ENCODE data around the gene SRRM5.
A peak's percentile ranks its signal among the peaks of the same experiment; 100 is the strongest.
"Not testable (repeated sequence)": the region's sequence is repeated elsewhere in the genome, so short reads cannot be mapped to it uniquely, and the experiment has no call there.

Gene SRRM5

DNA sequence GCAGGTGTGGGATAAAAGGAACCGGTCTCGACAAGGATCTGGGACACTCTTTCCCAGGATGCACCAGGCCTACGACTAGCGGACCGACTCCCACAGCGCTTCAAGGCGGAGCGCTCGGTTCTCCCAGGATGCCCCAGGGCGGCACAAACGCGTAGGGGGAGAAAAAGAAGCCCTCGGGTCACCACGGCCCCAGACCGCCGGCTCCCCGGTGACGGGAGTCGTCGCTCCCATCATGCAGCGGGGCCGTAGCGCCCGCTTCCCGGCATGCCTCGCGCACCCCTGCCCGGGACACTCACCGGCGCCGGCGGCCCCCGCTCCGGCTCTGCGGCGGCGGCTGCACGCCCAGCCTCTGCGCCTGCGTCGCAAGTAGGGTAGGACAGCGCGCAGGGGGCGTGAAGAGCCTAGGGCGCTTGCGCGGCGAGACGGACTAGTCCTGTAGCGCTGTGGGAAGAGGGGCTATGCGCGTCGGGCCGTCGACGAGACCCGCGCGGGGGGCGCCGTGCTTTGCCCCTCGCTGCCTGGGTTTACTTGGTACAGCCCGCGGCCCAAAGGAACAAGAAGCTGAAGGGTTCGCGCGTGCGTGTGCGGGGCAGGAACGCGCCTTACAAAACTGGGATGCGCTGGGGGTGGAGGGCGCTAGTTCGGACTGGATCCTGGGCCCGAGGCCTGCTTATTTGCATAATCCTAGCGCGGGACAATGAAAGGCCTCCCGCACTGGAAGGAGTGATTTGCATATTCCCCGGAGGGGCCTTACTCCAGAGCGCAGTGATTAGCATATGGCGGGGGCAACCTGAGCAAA is 7.6 kb downstream of the SRRM5 start, which contains the start of gene ZNF428:
Gene ZNF428 (minus strand): TSS at position 368 of the 799 bp plus-strand sequence. CDS start 5,325 bp downstream, outside the sequence.
- DNase-seq, result peak; percentile 92

- DNase-seq, result no peak
Measured at GRCh38 chr19:43620061-43621001, 8.4 kb downstream of the SRRM5 start.

- DNase-seq, result no peak
Measured at GRCh38 chr19:43622070-43622469, 10.2 kb downstream of the SRRM5 start.

- DNase-seq, result no peak
Measured at GRCh38 chr19:43622956-43623355, 11.1 kb downstream of the SRRM5 start.

GRCh38 chr19:43623889-43624670 is 12.2 kb downstream of the SRRM5 start:
- DNase-seq, result no peak

GRCh38 chr19:43624933-43625332 is 13.0 kb downstream of the SRRM5 start:
- no peak for DNase-seq

- no peak for DNase-seq
Measured at GRCh38 chr19:43625918-43626579, 14.2 kb downstream of the SRRM5 start.

- no peak for DNase-seq
Measured at GRCh38 chr19:43626838-43627237, 14.9 kb downstream of the SRRM5 start.

DNA sequence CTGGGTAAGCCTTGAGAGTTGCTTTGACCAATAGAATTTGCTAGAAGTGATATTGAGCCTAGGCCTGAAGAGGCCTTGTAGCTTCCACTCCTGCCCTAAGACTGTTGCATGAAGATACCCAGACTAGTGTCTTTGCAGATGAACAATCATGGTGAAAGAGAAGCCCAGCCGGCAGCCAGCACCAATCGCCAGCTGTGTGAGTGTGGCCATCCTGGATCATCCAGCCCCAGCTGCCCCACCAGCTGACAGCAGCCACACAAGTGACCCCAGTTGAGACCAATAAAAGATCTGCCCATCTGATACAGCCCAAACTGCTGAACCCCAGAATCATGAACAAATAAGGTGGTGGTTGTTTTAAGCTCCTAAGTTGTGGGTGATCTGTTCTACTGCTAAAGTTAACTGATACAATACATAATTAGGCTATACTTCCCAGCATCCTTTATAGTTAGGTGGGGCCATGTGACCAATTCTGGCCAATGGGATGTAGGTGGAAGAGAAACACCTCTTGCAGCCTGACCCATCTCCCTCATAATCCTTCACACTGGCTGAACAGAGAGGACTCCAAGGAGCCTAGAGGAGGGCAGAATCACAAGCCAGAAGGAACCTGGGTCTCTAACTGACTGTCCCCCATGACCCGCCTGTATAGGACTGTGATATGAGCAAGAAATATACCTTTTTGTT is 16.9 kb downstream of the SRRM5 start:
- DNase-seq, result no peak

DNA sequence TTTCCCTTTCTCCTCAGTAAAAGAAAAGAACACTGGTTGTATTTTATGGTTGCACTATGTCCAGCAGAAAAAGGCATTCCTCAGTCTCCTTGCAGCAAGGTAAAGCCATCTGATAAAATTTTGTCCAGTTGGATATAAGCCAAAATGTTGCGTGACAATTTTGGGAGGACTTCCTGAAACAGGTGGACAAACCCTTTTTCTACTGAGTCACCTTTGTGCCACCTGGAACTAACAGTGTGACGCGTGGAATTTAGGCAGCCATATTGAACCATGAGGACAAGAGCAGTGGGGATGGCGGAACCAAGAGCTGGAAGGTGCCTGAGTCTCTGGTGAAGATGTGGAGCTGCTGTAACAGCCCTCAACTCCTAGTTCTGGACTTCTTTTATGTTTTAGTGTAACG is 19.6 kb downstream of the SRRM5 start:
- no peak for DNase-seq

- no peak for DNase-seq
Measured at GRCh38 chr19:43633520-43633919, 21.6 kb downstream of the SRRM5 start.

- DNase-seq, result no peak
Measured at GRCh38 chr19:43634068-43634467, 22.2 kb downstream of the SRRM5 start.

DNA sequence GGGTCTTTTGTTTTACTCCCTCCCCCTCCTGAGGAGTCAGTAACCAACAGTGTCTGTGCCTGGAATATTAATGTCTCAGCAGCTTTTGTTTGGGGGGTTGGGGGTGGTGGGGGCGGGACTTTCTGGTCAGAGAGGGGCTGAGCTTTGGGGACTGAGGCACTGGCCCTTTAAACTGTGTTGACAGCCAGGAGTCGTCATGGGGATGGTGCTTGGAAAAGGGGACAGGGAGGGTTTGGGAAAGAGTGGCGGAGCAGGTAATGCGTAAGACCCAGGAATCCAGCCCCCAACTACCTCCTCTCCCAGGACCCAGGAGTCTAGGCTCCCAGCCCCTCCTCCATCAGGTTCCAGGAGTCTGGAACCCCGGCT is 22.6 kb downstream of the SRRM5 start:
- DNase-seq, result no peak

- DNase-seq, result no peak
Measured at GRCh38 chr19:43634872-43635560, 23.1 kb downstream of the SRRM5 start.

DNA sequence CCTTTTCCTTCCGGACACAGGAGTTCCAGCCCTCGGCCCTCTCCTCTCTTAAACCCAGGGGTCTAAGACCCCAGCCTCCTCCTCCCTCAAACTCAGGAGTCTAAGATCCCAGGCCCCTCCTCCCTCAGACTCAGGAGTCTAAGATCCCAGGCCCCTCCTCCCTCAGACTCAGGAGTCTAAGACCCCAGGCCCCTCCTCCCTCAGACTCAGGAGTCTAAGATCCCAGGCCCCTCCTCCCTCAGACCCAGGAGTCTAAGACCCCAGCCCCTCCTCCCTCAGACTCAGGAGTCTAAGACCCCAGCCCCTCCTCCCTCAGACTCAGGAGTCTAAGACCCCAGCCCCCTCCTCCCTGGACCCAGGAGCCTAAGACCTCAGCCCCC is 23.7 kb downstream of the SRRM5 start:
- not testable (repeated sequence) for DNase-seq

- DNase-seq, result no peak
Measured at GRCh38 chr19:43636121-43636683, 24.3 kb downstream of the SRRM5 start.

GRCh38 chr19:43638214-43638994 is 26.5 kb downstream of the SRRM5 start:
- DNase-seq, result no peak

DNA sequence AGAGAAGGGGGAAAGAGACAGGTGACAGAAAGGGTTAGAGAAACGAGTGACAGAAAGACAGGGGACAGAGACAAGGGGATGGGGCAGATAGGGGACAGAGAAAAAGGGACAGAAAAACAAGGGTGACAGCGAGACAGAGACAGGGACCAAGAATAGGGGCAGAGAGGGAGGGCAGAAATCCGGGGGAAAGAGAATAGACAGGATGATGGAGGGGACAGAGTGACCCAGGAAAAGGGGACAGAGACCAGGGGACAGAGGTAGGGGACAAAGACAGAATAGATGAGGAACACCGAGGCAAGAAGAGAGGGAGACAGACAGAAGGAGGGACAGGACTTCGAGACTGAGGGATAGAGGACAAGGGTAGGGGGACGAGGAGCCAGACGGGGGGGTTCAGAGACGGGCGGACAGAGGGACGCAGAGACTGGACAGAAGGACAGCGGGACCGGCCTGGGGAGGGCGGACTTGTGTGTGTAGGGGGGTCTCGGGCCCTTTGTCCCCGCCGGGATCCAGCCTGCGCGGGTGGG is 27.2 kb downstream of the SRRM5 start:
- DNase-seq, result no peak

- DNase-seq, result peak; percentile 57
Measured at GRCh38 chr19:43639519-43640423, 27.9 kb downstream of the SRRM5 start, which contains the start of gene CADM4. CADM4 (minus strand) TSS chr19:43639850; CDS start chr19:43639790, 60 bp downstream.
